Cardiac fibroblast (primary cell): ENCODE data around the gene SKOR1.

Experiments used
- DNase-seq, 2 donors: peaks; one replicate each; pipeline versions ENCODE4 v3.0.0 to v3.0.0-alpha.2; 2010; ENCODE audit warnings: low read depth in 2 of 2
- H3K4me3 ChIP-seq, 2 donors: replicated peaks in 1 of 2; 1 replicate in 1 of 2; 2 replicates in 1 of 2; pipeline ENCODE4 v1.5.1; 2011; ENCODE audit warnings: low read depth in 2 of 2, low read length in 2 of 2, mild to moderate bottlenecking in 2 of 2, moderate library complexity in 1 of 2
- TF ChIP-seq, protein P1 (sequence below): IDR thresholded peaks from one replicate; pipeline ENCODE4 v1.5.1; 2011; ENCODE audit warnings: low read depth, mild to moderate bottlenecking, low read length, inconsistent platforms

Gene SKOR1

DNA sequence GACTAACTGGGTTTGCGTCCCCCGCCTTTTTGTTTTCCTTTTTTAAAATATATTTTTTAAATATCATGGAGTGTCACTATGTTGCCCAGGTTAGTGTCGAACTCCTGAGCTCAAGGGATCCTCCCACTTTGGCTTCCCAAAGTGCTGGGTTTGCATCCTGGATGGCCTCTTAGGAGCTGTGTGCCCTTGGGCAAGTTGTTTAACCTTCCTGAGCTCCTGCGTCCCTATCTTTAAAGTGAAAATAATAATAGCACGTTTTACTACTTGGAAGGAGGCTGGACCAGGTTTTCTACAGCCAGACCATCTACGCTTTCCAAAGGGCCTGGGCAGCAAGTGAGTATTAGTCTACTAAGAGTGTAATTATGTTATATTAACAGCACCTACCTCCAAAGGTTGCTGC lies 58.7 kb downstream of the SKOR1 start:
- TF ChIP-seq, protein P1, sequence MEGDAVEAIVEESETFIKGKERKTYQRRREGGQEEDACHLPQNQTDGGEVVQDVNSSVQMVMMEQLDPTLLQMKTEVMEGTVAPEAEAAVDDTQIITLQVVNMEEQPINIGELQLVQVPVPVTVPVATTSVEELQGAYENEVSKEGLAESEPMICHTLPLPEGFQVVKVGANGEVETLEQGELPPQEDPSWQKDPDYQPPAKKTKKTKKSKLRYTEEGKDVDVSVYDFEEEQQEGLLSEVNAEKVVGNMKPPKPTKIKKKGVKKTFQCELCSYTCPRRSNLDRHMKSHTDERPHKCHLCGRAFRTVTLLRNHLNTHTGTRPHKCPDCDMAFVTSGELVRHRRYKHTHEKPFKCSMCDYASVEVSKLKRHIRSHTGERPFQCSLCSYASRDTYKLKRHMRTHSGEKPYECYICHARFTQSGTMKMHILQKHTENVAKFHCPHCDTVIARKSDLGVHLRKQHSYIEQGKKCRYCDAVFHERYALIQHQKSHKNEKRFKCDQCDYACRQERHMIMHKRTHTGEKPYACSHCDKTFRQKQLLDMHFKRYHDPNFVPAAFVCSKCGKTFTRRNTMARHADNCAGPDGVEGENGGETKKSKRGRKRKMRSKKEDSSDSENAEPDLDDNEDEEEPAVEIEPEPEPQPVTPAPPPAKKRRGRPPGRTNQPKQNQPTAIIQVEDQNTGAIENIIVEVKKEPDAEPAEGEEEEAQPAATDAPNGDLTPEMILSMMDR, result no peak
- no peak overlapping the region for H3K4me3 ChIP-seq
- no peak for DNase-seq
